NOMO-1 treated with dmso at 0.1 percent for 144 hours (cell line): ENCODE measurements around the gene ADRM1.

ENCODE experiments used
- DNase-seq: peaks from one replicate; lab custom pipeline; 2025; ENCODE audit not compliant: unreplicated experiment; lab: John Stamatoyannopoulos, UW

Gene ADRM1, protein sequence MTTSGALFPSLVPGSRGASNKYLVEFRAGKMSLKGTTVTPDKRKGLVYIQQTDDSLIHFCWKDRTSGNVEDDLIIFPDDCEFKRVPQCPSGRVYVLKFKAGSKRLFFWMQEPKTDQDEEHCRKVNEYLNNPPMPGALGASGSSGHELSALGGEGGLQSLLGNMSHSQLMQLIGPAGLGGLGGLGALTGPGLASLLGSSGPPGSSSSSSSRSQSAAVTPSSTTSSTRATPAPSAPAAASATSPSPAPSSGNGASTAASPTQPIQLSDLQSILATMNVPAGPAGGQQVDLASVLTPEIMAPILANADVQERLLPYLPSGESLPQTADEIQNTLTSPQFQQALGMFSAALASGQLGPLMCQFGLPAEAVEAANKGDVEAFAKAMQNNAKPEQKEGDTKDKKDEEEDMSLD

DNA sequence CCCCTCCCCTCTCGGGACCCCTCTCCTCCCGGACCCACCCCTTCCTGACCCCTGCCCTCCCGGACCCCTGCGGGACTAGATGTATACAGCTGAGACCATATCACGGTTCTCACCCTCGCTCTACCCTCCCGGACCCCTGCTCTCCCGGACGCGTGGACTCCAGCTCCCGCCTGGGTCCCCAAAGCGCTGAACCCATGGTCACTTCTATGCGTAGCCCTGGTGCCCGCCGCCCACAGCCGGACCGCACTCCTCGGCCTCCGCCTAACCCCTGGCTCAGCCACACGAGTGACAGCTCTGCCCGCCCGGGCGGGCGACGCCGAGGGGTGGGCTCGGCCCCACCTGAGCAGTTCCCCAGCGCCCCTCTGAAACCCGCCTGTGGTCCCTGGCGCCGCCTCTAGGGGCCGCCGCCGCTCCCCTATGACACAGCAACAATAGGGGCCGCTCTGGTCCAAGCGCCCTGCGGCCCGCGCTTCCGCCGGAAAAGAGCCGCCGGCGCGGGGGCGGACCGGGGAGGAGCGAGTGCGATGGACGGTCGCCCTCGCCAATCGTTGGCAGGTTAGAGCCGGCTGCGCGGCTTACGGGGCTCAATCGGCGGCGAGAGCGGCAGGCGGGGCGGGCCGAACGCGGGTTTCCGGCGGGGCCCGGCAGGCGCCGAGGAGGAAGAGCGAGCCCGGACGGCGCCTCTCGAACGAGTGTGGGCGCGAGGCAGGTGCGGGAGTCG, at the start of gene ADRM1:
TSS of gene ADRM1 (plus strand) at position 657 of the 721 bp plus-strand sequence. CDS start 572 bp downstream, outside the sequence.
- DNase-seq, result peak; percentile 96

DNA sequence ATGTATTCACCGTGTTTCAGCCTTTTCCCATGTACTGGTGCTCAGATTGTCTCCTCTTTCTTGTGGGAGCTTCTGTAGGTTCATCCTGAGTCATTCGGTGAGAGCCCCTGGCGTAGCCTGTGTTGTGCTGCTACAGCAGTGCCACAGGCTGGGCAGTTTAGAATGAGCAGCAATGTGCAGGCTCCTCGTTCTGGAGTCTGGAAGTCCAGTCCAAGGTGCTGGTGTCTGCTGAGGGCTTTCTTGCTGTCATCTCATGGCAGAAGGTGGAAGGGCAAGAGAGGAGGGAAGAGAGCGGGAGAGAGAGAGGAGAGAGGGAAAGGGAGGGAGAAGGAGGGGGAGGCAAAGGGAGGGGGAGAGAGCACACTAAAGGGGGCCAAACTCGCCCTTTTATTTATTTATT, 49.4 kb upstream of the ADRM1 start:
- DNase-seq, result no peak

DNA sequence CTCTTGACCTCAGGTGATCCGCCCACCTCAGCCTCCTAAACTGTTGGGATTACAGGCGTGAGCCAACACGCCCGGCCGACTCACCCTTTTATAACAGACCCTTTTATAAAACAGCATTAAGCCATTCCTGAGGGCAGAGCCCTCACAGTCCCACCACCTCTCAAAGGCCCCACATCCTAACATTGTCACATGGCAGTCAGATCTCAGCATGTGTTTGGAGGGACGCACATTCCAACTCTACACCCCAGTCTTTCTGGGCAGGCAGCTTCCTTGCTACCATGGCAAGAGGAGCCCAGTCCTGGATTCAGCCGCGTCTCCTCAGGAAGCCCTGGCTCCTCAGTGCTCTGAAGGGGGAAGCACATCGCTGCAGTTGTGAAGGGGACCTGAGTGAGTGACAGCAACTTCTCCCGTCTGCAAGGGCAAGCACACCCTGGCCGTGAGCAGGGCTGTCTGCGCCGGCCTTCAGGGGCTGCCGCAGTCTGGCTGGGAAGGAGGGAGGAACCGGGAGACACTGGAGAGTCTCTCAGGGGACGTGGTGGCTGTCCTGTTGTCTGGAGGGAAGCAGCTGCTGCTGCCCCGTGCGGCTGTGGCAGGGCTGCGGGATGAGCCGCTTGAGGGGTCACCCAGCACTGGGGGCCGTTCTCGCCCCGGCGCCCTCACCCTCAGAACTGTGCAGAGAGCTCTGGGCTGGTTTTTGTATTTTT, 48.6 kb upstream of the ADRM1 start:
- DNase-seq, result no peak

DNA sequence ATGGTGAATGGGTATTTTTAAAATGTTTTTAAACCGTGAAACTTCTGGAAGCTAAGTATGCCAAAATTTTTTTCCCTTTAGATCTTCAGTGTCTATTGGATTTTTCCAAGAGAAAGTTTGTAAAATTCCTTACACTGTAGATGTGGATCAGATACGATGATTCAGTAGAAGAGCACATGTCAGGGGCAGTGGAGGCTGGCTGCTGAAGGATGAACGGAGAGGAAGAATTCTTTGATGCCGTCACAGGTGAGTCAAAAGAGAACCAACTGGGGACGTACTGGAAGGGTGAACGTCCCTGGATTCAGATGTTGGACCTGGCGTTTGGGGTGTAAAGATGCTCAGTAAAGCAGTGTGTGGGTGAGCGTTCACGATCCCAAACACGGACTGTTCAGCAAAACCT, 46.8 kb upstream of the ADRM1 start:
- no peak for DNase-seq

DNA sequence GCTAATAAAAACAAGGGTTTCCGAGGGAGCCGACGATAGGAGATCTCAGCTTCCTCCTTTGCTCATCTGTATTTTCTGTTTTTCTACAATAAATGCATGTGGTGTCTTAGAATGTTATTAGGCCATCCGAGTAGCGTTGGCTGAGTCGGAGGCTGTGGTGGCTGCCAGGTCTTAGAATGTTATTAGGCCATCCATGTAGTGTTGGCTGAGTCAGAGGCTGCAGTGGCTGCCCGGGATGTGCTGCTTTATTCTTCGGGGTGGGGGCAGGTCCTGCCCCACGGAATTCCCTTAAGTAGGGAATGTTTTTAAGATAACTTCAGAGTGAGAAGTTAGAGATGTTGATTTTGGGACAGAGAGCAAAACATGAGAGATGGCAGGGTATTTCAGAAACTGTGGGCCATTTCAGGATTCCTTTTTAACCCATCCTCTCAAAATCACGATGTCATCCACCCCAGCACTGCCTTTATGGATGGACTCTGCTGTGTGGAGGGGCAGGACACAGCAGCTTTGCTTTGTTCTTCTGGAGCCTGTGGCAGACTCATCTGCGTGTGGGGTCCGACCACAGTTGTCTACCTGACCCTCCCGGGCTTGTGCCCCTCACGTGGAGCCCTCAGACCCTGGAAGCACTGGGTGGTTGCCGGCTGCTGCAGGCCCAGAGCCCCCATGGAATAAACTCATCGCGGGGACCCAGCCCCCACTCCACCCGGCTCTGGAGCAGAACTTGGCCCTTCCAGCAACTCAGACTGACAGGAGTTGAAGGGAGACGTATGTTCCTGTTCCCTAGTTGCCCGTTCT, 44.1 kb upstream of the ADRM1 start:
- no peak for DNase-seq

DNA sequence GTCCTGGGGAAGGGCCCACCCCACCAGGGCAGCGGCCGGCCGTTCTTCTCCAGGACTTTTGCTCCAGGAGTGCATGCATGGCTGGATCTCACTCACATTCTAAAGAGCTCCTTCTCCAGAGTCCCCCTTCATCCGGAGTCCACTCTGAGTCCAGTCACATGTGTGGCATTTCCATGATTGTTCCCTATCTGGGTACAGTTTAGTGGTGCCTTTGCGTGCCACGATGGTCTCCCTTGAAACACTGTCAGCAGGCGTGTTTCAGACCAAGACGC, 43.6 kb upstream of the ADRM1 start:
- no peak for DNase-seq

DNA sequence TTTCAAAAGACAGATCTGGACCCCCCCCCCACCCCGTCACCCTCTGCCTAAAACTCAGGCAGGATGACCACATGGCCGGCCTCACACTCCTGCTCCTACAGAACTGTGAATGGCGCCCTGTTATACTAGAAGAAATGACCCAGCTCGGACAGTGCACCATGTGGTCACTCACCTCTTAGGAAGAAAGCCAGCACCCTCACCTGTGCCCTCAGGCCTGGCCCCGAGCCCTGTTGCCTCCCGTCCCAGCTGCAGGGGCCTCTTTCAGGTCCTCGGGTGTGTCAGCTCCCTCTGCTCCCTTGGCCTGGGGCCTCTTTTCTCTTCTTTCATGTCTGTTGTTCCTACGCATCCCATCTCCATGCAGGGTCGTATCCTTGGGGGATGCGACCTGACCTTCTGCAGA, 40.7 kb upstream of the ADRM1 start:
- DNase-seq, result no peak

DNA sequence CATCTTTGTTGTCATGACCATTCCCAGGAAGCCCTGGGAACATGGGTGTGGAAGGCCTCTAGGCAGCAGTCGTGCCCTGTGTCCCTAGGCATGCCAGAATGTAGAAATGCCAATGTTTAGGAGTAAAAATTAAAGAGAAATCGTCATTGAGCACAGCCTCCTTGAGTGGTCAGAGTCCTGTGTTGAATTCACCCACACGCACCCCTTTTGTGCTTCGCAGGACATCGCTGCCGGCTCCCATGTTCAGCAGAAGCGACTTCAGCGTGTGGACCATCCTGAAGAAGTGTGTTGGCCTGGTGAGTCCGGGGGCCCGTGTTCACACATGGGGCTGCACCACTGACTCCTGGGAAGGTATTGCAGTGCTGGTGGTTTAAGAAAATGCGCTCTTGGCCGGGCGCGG, 39.4 kb upstream of the ADRM1 start:
- no peak for DNase-seq

DNA sequence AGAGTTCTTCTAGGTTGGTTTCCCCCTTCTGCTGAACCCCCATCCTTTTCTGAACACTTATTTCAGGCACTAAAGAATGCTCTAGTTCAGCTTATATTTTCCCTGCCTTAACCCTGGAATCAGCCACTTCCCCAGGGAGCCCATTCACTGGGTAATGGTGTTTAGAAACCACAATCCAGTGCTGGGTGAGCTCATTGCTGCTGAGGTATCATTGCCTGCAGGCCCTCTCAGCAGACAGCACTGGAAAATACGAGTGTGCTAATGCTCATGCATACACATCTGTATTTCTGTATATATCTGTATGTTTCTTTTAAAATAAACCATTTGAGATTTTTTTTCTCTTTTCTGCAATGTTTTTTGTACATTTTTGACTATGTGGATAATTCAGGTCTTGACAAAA, 37.4 kb upstream of the ADRM1 start:
- DNase-seq, result no peak

DNA sequence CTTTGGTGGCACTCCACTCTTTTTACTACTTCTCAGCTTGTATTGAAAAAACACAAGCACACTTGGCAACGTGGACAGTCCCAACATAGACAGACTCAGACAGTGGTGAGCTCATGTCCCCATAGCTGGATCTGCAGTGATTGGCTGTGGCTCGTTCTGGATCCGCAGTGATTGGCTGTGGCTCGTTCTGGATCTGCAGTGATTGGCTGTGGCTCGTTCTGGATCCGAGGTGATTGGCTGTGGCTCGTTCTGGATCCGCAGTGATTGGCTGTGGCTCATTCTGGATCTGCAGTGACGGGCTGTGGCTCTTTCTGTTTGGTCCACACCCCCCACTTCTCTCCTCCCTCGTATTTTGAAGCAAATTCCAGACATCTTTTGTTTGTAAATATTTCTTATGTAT, 36.5 kb upstream of the ADRM1 start:
- no peak for DNase-seq

DNA sequence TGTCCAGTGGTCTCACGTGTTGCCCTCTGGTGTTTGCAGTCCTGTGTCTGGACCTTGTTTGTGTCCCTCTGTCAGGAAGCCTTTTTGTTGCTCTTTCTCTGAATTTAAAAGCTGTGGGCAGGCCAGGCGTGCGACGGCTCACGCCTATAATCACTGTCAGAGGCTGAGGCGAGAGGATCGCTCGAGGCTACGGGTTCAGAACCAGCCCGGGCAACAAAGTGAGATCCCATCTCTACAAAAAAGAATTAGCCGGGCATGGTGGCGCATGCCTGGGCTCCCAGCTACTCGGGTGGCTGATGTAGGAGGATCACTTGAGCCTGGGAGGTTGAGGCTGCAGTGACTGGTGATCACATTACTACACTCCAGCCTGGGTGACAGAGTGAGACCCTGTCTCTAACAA, 35.9 kb upstream of the ADRM1 start:
- DNase-seq, result no peak

DNA sequence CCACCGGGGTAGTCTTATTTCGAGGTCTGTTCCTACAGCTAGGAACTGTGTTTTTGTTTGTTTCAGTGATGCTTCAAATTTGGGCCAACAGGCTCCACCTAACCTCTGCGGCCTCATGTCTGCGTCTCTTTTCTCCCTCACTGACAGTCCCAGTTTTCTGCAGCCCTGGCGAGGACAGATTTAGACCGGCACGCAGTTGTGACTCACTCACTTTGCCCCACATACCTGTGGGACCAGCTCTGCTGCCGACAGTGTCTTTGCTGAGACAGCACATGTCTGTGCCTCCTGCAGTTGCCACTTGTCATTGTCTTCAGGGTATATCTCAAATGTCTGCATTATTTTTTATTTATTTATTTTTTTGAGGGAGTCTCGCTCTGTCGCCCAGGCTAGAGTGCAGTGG, 35.3 kb upstream of the ADRM1 start:
- DNase-seq, result no peak

DNA sequence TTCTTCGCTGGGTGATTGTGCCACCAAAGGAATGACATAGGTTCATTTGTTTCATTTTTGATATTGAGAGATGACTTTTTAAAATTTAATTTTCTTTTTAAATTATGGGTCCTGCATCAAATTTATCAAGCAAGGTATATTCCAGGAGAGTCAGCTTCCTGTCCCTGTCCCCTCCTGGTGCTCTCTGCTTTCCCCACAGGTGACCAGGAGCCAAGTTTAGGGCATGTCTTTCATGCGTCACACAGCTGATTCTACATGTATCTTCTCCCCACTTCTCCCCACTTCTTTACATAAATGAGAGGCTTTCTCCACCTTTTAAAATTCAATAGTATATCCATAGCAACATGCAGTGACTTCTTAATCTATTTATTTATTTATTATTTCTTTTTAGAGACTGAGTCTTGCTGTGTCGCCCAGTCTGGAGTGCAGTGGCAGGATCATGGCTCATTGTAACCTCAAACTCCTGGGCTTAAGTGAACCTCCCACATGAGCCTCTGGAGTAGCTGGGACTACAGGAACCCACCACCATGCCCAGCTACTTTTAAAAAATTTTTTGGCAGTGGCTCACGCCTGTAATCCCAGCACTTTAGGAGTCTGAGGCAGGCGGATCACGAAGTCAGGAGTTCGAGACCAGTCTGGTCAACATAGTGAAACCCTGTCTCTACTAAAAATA, 34.4 kb upstream of the ADRM1 start:
- DNase-seq, result no peak

DNA sequence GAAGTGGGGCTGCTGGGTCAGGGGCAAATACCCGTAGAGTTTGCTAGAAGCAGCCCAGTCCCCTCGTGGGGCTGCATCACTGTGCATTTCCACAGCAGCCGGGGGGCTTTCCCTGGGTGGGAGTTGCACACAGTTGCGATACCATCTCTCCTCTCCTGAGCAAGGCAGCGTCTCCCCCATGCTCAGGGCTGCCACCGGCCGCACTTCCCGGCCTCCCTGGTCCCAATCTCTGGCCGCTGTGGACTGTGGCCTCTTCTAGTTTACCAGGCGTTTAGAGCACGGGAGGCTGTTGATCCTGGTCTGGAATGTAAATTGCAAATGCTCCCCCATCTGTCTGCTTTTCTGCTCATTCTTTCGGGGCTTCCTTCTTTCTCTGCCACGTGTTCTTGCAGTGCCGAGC, 33.4 kb upstream of the ADRM1 start:
- DNase-seq, result no peak

DNA sequence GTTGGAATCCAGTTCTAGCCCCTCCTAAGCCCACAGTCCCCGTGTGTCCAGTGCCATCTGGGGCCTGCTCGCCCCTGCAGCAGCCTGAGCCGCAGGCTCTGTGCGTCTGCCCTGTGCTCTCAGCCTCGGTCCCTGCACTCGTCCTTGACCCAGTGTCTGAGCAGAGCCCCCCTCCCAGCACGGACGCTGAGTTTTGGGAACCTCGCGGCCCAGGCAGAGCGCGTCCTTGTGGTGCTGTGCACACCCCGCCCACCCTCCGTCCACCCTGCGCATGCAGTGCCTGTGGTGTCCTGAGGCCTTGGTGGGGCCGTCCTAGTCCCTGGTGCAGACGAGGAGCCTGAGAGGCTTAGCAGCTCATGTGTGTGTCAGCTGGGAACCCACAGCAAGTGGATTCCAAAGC, 32.9 kb upstream of the ADRM1 start:
- DNase-seq, result no peak

DNA sequence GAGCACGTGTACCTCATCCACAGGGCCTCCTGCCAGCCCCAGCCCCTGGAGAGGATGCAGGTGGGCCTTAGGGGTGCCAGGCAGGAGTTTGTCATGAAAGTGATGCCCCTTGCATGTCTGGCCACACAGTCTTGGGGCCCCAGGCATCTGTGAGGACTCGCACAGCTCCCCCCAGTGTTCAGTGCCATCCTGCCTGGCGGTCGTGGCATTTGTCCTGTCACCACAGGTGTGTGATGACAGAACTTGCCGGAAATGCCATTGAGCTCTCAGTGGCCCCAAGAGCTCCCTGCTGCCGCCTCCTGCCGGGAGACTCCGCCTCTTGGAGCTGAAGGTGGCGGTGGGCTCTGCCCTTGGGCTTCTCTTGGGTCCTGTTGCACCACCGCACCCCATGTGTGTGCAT, 30.6 kb upstream of the ADRM1 start:
- no peak for DNase-seq

DNA sequence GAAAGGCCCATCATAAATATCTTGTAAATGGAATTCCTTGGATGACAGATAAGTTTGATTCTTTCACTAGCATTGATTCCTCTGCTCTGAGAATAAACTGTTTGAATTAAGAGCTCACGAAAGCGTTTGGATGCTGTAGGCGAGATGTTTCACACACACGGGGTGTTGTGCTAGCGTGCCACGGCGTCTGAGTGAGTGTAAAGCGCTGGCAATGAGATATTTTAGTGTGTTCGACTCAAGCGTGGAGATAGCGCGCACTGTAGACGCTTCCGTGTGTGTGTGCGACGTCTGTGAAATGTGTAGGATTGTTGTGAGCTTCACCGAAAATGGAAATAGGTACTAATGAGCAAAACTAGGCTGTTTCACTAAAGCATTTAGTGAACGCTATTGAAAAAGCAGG, 29.4 kb upstream of the ADRM1 start:
- DNase-seq, result no peak

DNA sequence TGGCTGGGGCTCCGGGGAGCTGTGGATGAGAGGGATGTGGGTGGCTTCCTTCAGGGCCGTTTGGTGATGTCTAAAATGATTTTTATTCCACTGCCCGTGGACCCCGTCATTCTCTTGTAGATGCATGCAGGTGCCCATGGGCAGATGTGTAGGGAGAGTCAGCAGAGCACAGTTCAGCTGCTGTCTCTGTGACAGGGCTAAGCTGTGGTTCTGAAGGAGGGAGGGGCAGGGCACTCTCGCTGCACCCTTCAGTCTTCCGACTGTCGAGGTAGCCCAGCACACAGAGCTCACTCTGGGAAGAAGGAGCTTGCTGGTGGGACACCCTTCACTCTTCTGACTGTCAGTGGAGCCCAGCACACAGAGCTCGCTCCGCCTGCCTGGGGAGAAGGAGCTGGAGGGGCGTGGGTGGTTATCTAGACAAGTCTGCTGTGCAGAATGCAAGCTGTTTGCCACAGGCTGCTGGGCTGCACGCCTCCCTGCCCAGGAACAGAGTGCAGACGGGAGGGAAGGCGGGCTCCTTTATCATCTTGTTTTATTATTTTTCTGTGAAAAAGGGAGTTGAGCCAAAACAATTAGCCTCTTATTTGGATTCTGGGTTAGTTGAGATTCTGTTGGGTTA, 28.4 kb upstream of the ADRM1 start:
- no peak for DNase-seq

DNA sequence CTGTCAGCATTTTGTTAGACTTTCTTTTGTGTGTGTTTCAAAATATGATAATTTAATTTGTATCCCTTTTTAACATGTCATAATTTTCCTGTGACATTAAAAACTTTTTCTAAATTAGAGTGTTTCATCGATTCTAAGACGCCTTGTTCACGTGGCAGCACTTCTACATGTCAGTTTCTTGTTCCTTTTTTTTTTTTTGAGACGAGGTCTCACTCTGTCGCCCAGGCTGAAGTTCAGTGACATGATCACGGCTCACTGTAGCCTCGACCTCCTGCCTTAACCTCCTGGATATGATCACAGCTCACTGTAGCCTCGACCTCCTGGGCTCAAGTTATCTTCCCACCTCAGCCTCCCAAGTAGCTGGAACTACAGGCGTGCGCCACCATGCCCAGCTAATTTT, 27.6 kb upstream of the ADRM1 start:
- no peak for DNase-seq

DNA sequence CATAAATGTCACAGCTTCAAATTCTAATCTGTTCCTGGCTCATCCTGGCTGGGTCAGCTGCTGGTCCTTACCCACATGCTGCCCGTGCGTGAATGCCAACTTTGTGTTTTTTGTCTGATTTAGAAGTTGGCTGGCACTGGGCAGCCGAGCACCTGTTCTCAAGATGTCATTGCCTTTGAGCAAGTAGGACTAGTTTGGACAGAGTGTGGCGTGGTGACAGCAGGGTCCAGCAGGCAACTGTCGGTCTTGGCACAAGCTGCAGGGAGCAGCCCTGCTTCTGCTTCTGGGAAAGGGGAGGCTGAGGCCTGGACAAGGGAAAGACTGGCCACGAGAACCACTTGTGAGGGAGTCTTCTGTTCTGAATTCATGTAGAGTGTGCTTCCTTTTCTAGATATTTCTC, 26.4 kb upstream of the ADRM1 start:
- no peak for DNase-seq

DNA sequence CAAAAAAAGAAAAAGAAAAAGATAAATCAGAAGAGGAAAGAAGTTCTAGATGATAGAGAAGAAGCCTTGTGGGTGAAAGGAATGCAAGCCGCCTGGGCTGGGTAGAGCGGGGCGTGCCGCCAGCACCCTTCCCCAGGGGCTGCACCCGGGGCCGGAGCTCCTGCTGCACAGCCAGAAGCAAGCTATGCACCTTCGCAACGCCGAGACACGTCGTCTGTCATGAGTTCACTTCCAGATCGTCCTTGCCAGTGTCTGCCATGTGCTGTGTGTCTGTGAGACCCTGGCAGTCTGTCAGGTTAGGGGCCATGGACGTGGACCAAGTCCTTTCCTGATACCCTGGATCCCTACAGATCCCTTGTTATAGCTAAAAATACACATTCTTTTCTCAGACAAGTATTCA, 25.5 kb upstream of the ADRM1 start:
- DNase-seq, result no peak
